Measurements from ENCODE around the gene ADD1.

The ADD1 gene

GRCh38 chr4:2861631-2862436 is 18.2 kb downstream of the ADD1 start:
- H3K27me3 ChIP-seq = no peaks in the 10 kb centered on the region
- H3K9me3 ChIP-seq (replicated peaks in 1 of 11) = no peaks in the 10 kb centered on the region
- no peak overlapping the region for H3K27ac ChIP-seq
- no peak overlapping the region for H3K4me3 ChIP-seq
- TF ChIP-seq Cebpa-rat (IDR thresholded peaks at IDR 0.05) = no peak
- peaks cover 0 to 17% (median 5%) of the 10 kb centered on the region in 11 experiments; a peak in 7 of 22 replicates for H3K36me3 ChIP-seq
- no peak overlapping the region for H3K9ac ChIP-seq
- H3K4me1 ChIP-seq = peaks cover 78 to 96% (median 88%) of the 10 kb centered on the region in 10 experiments
- H3K4me2 ChIP-seq = peak overlapping the region; percentile 19 to 79 (median 41); a peak in 20 of 22 replicates
- peaks cover 37 to 100% (median 79%) of the 10 kb centered on the region in 11 experiments for H4K20me1 ChIP-seq

DNA sequence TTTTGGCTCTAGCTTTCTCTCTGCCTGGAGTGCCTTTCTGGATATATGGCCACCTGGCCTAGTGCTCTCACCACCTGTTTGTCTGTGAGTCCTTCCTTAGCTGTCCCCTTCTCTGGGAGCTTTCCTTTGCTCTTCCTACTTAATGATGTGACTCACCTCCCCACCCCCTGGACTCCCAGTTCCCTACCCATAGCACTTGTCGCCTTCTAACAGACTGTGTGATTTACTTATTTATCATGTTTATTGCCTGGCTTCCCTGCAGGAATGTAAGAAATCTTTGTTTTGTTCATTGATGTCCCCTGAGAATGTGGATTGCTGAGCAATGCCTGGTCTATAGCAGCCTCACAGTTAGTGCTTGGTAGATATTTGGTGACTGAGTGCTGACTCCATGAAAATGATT is 18.9 kb downstream of the ADD1 start:
- Histone ChIP-seq H3K4me1 (peaks cover 85 to 100% (median 95%) of the 10 kb centered on the region in 10 experiments), H4K20me1 (peaks cover 43 to 100% (median 79%) of the 10 kb centered on the region in 11 experiments), H3K27ac (no peak overlapping the region), H3K9me3 (replicated peaks in 1 of 11) (no peaks in the 10 kb centered on the region), H3K36me3 (peaks cover 0 to 12% (median 0%) of the 10 kb centered on the region in 11 experiments; a peak in 4 of 22 replicates), H3K9ac (no peak overlapping the region), H3K4me2 (peak overlapping the region; percentile 19 to 79 (median 41); a peak in 21 of 22 replicates), H3K4me3 (no peak overlapping the region), H3K27me3 (no peaks in the 10 kb centered on the region)
- no peak for TF ChIP-seq Cebpa-rat (IDR thresholded peaks at IDR 0.05)

DNA sequence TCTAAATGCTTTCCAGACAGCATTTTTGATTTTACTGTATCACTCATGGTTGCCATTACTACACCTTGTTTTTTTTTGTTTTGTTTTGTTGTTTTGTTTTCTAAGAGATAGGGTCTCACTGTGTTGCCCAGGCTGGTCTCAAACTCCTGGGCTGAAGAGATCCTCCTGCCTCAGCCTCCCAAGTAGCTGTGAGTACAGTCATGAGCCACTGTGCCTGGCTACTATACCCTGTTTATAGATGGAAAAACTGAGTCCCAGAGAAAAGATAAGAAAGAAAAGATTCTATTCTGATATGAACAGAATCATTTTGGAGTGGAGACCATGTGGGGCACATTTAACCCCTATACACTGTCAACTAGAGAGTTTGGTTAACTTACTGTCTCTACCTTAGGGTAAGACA is 20.0 kb downstream of the ADD1 start:
- no peak overlapping the region for H3K9ac ChIP-seq
- peaks cover 88 to 100% (median 97%) of the 10 kb centered on the region in 10 experiments for H3K4me1 ChIP-seq
- H3K9me3 ChIP-seq (replicated peaks in 1 of 11) = no peaks in the 10 kb centered on the region
- no peak overlapping the region for H3K27ac ChIP-seq
- H3K27me3 ChIP-seq = no peaks in the 10 kb centered on the region
- H4K20me1 ChIP-seq = peaks cover 53 to 100% (median 82%) of the 10 kb centered on the region in 11 experiments
- no peak overlapping the region for H3K4me3 ChIP-seq
- peaks cover 0 to 8% (median 0%) of the 10 kb centered on the region in 11 experiments; a peak in 2 of 22 replicates for H3K36me3 ChIP-seq
- TF ChIP-seq Cebpa-rat (IDR thresholded peaks at IDR 0.05) = no peak
- peak overlapping the region in 10 of 11 experiments; percentile 33 to 93 (median 55); a peak in 11 of 22 replicates for H3K4me2 ChIP-seq

DNA sequence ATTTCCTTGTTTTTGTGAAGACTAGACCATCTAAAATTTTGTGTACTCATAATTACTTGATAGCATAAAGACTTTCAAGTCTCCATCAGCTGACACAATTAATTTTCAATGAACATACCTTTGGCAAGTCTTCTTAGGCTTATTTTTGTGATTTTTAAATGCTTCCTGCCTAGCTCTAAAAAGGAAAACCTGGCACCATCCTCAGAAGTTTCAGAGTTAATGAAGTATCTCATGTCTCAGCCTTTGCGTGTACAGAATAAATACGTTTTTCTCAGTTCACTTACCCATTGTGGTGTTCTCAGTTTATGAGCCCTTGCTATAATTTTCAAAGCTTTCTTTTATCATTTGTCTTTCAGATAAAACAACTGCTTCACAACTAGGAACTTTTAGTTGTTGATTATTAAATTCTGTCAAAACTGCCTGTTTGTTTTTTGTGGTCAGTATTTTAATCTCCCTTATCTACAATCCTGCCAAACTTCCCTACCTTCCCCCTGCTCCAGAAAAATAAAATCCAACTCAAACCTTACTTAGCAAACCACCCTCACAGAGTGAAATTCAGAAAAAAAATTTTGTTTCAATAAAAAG is 21.6 kb downstream of the ADD1 start:
- Histone ChIP-seq H3K27me3 (no peaks in the 10 kb centered on the region), H3K9ac (no peak overlapping the region), H3K9me3 (replicated peaks in 1 of 11) (no peaks in the 10 kb centered on the region), H3K4me3 (no peak overlapping the region), H3K4me2 (peak overlapping the region in 10 of 11 experiments; percentile 26 to 93 (median 54); a peak in 14 of 22 replicates), H3K36me3 (peaks cover 0 to 8% (median 0%) of the 10 kb centered on the region in 11 experiments; a peak in 2 of 22 replicates), H3K27ac (no peak overlapping the region), H4K20me1 (peaks cover 52 to 100% (median 91%) of the 10 kb centered on the region in 11 experiments), H3K4me1 (peaks cover 82 to 100% (median 96%) of the 10 kb centered on the region in 10 experiments)
- TF ChIP-seq Cebpa-rat (IDR thresholded peaks at IDR 0.05) = no peak

DNA sequence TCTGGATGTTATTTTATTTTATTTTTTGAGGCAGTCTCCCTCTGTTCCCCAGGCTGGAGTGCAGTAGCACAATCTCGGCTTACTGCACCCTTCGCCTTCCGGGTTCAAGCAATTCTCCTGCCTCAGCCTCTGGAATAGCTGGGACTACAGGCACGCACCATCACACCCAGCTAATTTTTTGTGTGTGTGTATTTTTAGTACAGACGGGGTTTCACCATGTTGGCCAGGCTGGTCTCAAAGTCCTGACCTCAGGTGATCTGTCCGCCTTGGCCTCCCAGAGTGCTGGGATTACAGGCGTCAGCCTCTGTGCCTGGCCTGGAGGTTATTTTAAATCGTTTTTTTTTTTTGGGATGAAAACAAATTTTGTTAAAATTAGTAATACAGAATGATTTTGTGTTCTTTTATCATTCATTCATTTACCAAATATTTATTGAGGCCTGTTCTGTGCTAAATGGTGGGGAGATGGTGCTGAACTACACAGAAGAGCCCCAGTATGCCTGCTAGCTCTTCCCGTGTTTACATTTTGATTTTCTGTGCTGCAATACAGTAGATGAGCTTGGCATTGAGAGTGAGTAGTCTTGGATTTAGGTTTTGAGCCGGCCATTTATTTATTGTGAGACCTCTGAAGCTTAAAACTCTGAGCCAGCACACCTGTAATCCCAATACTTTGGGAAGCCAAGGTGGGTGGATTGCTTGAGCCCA is 22.7 kb downstream of the ADD1 start:
- Histone ChIP-seq H3K9ac (0 out of 22 replicates have a peak overlapping the region, but pooled peaks of 1 of the 11 experiments have one; percentile 47), H3K9me3 (replicated peaks in 1 of 11) (no peaks in the 10 kb centered on the region), H3K4me3 (no peak overlapping the region), H3K4me2 (peak overlapping the region; percentile 79 to 93 (median 88)), H3K27me3 (no peaks in the 10 kb centered on the region), H3K27ac (peak overlapping the region in 7 of 11 experiments; percentile 49 to 72 (median 61); a peak in 12 of 22 replicates), H3K4me1 (peaks cover 78 to 99% (median 94%) of the 10 kb centered on the region in 10 experiments), H3K36me3 (peaks cover 0 to 8% (median 0%) of the 10 kb centered on the region in 11 experiments; a peak in 1 of 22 replicates), H4K20me1 (peaks cover 42 to 100% (median 94%) of the 10 kb centered on the region in 11 experiments)
- TF ChIP-seq Cebpa-rat (IDR thresholded peaks at IDR 0.05) = no peak

- peak overlapping the region in 9 of 11 experiments; percentile 38 to 72 (median 61); a peak in 16 of 22 replicates for H3K27ac ChIP-seq
- peaks cover 80 to 99% (median 94%) of the 10 kb centered on the region in 10 experiments for H3K4me1 ChIP-seq
These were observed 23.2 kb downstream of the ADD1 start for GRCh38 chr4:2866891-2867290.

DNA sequence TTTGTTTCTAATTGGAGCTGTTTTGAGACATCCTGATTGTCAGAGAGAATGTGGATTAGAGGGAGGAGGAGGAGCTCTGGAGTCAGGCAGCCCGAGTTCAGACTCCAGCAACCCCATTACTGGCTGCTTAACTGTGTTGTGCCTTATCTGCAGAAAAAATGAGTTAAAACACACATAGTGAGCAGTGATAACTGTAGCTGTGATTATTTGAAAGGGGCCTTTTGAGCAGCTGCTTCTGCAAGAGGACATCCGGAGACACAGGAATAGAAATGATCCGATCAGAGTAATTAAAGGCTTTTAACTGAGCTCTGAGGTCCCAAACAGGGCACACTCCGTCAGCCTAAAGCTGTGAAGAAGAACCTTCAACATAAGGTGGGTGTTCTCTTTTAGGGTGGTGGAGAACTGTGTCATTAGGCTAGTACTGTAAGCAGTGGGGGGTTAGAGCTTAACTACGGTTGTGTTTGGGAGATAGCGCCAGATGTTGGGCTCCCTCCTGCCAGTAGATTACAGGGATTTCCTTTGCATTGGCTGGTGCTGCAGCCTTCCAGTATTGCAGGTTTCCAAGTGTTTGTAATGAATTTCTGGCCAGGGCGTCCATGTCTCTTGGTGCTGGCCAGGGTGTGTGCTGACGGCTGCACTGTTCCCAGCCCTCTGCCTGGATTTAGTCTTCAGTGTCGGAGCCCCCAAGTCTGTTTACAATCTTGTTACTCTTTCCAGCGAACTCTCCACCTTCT is 24.3 kb downstream of the ADD1 start:
- Histone ChIP-seq H3K4me2 (peak overlapping the region; percentile 79 to 93 (median 88)), H3K4me3 (peak overlapping the region in 8 of 10 experiments; percentile 16 to 49 (median 35); a peak in 14 of 20 replicates), H3K9me3 (replicated peaks in 1 of 11) (no peaks in the 10 kb centered on the region), H3K9ac (peak overlapping the region; percentile 47 to 75 (median 60); a peak in 20 of 22 replicates), H3K27ac (peak overlapping the region in 9 of 11 experiments; percentile 38 to 72 (median 61); a peak in 19 of 22 replicates), H3K36me3 (peaks cover 0 to 8% (median 0%) of the 10 kb centered on the region in 11 experiments; a peak in 1 of 22 replicates), H4K20me1 (peaks cover 27 to 100% (median 80%) of the 10 kb centered on the region in 11 experiments; a peak in 20 of 22 replicates), H3K4me1 (peaks cover 75 to 99% (median 95%) of the 10 kb centered on the region in 10 experiments), H3K27me3 (no peaks in the 10 kb centered on the region)
- no peak for TF ChIP-seq Cebpa-rat (IDR thresholded peaks at IDR 0.05)

More at GRCh38 chr4:2866891-2867290, 23.2 kb downstream of the ADD1 start:
- peak overlapping the region in 9 of 11 experiments; percentile 47 to 75 (median 61); a peak in 12 of 22 replicates for H3K9ac ChIP-seq
- peaks cover 0 to 8% (median 0%) of the 10 kb centered on the region in 11 experiments; a peak in 1 of 22 replicates for H3K36me3 ChIP-seq
- H3K9me3 ChIP-seq (replicated peaks in 1 of 11) = no peaks in the 10 kb centered on the region
- no peaks in the 10 kb centered on the region for H3K27me3 ChIP-seq
- no peak for TF ChIP-seq Cebpa-rat (IDR thresholded peaks at IDR 0.05)
- H4K20me1 ChIP-seq = peaks cover 37 to 100% (median 90%) of the 10 kb centered on the region in 11 experiments
- H3K4me2 ChIP-seq = peak overlapping the region; percentile 79 to 93 (median 88)
- peak overlapping the region in 2 of 10 experiments; percentile 16 to 49; a peak in 1 of 20 replicates for H3K4me3 ChIP-seq
